ENCODE data around the gene CAMK1D.
"Not testable (repeated sequence)": the region's sequence is repeated elsewhere in the genome, so short reads cannot be mapped to it uniquely, and the experiment has no call there.

The CAMK1D gene

GRCh38 chr10:12529976-12530375 lies 180.6 kb downstream of the CAMK1D start:
- DNase-seq = no peak

GRCh38 chr10:12531305-12532220 lies 182.2 kb downstream of the CAMK1D start:
- DNase-seq = no peak

GRCh38 chr10:12533151-12533550 lies 183.8 kb downstream of the CAMK1D start:
- no peak for DNase-seq

- no peak for DNase-seq
These were observed 184.4 kb downstream of the CAMK1D start for GRCh38 chr10:12533723-12534122.

GRCh38 chr10:12534824-12535223 lies 185.5 kb downstream of the CAMK1D start:
- DNase-seq = no peak

- no peak for DNase-seq
These were observed 186.3 kb downstream of the CAMK1D start for GRCh38 chr10:12535656-12536055.

- no peak for DNase-seq
These were observed 189.2 kb downstream of the CAMK1D start for GRCh38 chr10:12538491-12538995.

- DNase-seq = no peak
These were observed 190.2 kb downstream of the CAMK1D start for GRCh38 chr10:12539350-12540164.

GRCh38 chr10:12540341-12540781 lies 191.0 kb downstream of the CAMK1D start:
- no peak for DNase-seq

- DNase-seq = no peak
These were observed 192.2 kb downstream of the CAMK1D start for GRCh38 chr10:12541446-12542067.

GRCh38 chr10:12542133-12542670 lies 192.9 kb downstream of the CAMK1D start:
- DNase-seq = no peak

GRCh38 chr10:12543589-12543988 lies 194.2 kb downstream of the CAMK1D start:
- DNase-seq = no peak

GRCh38 chr10:12546160-12546802 lies 196.9 kb downstream of the CAMK1D start:
- not testable (repeated sequence) for DNase-seq

GRCh38 chr10:12547301-12547771 lies 198.0 kb downstream of the CAMK1D start:
- DNase-seq = no peak

- DNase-seq = no peak
These were observed 199.9 kb downstream of the CAMK1D start for GRCh38 chr10:12549297-12549696.

GRCh38 chr10:12550994-12551393 lies 201.6 kb downstream of the CAMK1D start:
- DNase-seq = no peak

- DNase-seq = no peak
These were observed 206.7 kb downstream of the CAMK1D start for GRCh38 chr10:12556039-12556438.

GRCh38 chr10:12559578-12560178 lies 210.3 kb downstream of the CAMK1D start:
- no peak for DNase-seq

GRCh38 chr10:12561307-12561706 lies 212.0 kb downstream of the CAMK1D start:
- DNase-seq = no peak

GRCh38 chr10:12561720-12562119 lies 212.4 kb downstream of the CAMK1D start:
- DNase-seq = no peak

GRCh38 chr10:12563489-12563888 lies 214.1 kb downstream of the CAMK1D start:
- no peak for DNase-seq

GRCh38 chr10:12564173-12564572 lies 214.8 kb downstream of the CAMK1D start:
- DNase-seq = no peak
